IPS-NIHi7 (cell line): ENCODE measurements around the gene TBL1X.
"Not testable (repeated sequence)": the region's sequence is repeated elsewhere in the genome, so short reads cannot be mapped to it uniquely, and the experiment has no call there.

Experiments
- DNase-seq: peaks from one replicate; pipeline ENCODE4 v3.0.0; 2012; ENCODE audit warnings: mixed read lengths; ENCODE audit errors: extremely low spot score

Gene TBL1X

DNA sequence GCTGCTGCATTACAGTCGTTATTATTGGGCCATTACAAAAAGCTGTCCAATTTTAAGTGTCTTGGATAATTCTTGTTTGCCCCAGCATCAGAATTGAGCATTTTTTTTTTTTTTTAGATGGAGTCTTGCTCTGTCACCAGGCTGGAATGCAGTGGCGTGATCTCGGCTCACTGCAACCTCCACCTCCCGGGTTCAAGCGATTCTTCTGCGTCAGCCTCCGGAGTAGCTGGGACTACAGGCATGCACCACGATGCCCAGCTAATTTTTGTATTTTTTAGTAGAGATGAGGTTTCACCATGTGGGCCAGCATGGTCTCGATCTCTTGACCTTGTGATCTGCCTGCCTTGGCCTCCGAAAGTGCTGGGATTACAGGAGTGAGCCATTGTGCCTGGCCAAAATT, 71.3 kb downstream of the TBL1X start:
- not testable (repeated sequence) for DNase-seq

DNA sequence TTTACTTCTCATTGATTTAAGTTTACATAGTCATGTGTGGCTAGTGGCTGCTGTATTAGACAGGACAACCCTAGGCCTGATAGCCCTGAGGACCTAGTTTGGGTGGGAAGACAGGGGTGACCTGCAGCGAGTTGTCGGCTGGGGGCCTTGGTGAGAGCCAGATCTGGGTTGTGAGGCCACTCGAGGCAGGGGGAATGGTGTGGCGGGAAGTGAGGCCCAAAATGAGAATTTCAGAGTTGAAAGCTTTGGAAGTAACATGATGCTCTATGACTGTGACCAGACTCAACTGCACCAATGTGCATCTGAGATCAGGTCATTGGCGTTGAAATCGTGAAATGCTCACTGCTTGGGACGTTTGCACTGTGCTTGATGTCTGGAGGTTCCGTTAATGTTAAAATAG, 72.9 kb downstream of the TBL1X start:
- DNase-seq = no peak

DNA sequence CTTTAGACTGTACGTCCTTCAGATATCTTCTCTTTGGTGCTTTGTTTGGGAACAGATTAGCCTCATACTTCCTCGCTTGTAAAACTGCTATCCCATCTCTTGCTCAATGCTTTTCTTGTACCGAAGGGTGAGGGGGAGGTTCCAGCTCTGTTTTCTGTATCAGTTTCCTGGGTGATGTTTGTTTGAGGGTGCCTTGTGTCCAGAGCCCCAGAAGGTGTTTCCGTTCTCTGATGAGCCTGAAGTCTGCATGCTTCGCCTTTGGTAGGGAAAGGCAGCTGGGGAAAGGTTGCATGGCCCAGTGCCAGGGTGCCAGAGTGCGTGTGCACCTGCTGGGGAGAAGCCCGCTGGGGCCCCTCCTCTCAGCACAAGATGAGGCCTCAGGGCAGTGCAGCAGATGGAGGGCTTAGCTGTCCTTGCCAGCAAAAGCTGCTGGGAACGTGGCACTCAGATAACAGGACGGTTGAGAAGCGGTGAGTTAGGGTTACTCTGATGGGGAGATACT, 73.7 kb downstream of the TBL1X start:
- no peak for DNase-seq

DNA sequence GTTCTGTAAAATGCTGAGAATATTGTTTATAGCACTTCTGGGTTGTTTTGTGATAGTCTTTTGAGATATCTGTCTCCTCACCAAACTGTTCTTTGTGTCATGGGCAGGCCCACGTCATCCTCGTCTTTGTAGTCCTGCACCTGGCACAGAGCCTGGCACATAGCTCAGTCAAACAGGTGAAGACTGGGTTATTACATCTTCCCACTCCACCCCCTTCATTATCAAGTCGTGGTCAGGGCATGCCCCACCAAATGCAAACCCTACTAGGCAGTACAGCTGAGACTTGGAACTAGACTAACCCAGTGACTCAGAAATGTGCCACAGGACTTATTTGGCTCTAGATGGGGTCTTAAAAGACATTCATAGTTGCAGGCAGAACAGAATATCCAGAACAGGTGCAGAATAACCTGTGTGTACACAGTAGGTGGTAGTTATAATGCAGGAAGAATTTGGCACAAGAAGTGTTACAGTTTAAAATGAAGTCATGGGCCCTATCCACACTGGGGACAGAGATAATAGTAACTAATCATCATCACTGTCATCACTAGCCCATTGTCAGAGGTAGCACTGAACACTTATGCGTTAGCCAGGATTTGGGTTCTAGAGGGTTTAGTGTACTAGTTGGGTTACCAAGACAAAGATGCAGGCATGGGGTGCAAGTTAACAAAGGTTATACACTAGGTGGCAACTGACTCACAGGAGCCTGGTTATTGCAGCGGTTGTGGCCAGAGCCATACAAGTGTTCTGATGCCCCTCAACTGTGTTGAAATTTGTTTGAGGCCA, 74.9 kb downstream of the TBL1X start:
- DNase-seq = no peak

DNA sequence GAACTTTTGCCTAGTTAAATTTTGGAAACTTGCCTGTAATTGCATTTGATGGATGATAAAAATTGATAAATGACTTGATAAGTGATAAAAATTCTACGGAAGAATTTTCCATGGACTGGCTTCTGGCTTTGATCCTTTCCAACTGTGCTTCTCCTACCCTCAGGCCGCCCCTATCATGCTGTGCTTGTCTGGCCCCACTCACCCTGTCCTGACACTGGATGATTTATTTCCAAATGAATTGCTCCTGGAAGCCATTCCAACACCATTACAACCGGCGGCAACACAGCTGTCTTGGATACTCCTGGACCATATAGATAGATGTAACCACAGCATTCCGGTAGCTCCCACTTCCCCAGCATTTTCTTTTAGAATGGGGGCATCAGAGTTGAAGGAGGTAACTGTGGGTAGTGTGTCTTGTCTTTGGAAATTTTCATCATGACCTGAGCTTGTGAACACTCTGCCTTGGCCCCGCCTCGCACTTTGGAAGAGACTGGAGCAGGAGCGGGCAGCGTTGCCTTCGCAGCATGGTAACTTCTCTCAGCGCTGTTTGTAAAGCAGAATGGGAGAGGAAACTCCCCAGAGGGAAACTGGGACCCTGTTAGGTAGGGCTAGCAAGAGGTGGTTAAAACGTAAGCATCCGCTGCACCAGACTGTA, 77.4 kb downstream of the TBL1X start:
- DNase-seq = no peak

DNA sequence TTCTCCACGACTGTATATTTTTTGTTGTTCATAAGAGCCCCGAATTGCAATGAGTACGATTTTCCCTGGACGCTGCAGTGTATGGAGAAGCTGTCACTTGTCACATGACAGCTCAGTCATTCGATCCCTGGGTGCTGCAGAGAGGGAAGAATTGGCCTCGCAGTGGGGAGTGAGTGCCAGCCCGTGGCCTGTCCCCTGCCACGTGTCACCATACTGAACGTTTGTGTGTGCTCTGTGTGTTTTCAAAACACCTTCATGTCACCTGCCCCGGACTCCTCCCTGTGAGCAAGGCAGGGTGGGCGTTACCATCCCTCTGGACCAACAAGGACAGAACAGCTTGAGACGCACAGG, 77.9 kb downstream of the TBL1X start:
- DNase-seq = no peak

DNA sequence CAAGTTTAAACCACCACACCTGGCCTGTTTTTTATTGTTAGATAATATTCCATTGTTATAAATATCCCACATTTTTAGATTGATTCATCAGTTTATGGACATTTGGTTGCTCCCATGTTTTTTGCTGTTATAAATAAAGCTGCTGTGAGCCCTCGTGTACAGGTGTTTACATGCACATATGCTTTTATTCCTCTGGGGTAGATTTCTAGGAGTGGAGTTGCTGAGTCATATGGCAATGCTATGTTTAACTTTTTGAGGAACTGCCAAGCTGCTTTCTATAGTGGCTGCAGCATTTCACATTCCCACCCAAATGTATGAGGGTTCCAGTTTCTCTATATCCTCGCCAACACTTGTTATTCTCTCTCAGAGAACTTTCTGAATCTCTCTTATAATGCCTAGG, 90.5 kb downstream of the TBL1X start:
- DNase-seq = no peak

DNA sequence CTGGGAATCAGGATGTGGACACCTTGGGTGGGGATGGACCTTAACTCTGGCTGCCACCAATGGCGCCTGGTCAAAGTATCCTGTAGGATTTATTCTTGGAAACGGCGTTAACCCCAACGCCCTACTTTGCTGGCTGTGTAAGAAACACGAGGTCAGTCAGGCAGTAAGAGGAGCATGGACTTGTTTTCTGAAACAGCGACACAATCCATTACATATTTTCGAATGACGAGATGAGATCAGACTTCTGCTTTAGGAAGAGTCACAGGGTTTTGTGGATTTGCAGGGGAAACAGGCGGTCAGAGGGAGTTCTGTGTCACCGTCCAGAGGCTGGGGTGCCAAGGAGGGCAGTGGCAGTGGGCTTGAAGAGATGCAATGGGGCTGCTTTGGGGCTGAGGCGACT, 92.2 kb downstream of the TBL1X start:
- DNase-seq = no peak

DNA sequence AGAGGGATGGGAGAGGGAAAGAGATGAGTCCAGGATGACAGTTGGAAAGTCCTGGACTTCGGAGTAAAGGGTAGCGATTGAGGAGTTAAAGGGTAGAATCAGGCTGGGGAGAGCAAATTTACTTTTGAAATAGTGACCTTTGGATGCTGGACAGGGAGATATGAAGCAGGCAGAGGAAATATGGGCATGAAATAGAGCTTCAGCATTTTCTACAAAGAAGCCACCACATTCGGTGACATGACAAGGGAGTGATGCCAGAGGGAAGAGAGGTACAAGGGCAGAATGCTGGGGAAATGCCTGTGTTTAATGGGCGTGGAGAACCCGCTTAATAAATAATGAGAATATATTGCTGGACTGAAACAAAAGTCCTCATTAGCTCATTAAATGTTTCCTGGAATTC, 92.7 kb downstream of the TBL1X start:
- no peak for DNase-seq

DNA sequence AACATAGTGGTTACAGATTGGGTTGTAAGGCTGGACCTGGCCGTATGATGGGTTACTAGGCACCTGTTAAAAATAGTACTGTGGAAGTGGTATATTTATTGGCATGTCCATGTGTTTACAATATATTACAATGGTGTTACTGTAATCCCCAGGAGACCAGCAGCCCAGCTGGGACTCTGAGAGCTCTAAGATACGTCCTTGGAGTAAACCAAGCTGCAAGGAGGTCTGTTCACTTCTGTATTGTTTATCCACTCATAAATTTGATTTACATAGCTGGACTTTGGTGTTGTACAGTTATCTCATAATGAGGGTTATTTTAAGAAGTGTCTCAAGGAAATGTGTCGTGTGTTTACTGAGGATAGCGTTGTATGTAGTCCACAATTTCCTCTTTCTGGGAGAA, 93.8 kb downstream of the TBL1X start:
- DNase-seq = no peak

DNA sequence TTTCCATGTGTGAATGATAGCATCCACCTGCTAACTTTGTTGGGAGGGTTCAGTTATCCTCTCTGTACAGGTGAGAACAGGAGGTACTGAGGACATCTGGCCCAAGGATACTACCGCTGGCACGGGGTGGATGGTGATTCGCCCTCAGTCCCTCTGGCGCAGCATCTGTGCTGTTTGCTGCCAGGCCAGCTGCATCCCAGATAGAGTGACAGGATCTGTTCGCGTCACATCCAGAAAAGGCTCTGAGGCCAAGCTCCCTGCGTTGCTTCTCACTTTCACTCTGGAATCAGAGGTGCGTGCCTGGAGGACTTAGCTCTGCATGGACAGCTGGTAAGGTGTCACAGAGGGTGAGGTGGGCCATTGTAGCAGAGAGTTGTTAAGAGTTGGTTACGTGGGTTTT, 95.4 kb downstream of the TBL1X start:
- DNase-seq = no peak

DNA sequence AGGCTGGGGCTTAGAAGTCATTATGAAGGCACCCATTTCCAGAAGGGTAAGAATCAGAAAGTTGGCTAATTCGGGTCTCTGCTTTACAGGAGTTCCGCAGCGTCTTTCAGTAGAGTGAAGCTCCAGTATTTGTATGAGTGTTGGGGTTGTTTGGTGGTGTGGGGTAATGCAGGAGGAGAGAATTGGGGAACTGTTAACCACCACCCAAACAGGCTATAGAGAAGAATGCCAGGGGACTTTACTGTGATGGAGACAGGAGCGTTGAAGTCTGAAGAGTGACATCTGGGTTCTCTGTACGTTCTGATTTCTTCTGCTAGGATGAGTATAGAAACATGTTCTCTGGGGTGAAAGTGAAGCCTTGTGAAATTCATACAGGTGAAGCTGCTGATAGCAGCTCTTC, 96.3 kb downstream of the TBL1X start:
- no peak for DNase-seq

DNA sequence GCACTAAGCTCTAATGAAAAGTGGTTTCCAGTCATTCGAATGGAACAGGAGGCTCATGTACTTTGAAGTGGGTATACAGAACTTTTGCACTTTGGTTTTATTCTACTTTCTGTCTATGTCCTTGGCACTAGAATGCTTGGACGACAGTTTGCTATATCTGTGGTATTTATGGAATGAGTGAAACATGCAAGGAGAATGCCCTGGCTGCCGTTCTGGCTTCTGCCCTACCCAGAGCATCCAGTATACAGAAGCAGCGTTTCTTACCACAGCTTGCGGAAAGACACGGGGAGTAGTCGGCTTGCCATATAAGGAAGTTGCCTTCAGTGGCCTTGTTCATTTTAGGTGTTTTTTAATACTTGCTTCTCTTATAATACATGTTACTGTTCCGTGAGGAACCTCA, 98.0 kb downstream of the TBL1X start:
- no peak for DNase-seq

DNA sequence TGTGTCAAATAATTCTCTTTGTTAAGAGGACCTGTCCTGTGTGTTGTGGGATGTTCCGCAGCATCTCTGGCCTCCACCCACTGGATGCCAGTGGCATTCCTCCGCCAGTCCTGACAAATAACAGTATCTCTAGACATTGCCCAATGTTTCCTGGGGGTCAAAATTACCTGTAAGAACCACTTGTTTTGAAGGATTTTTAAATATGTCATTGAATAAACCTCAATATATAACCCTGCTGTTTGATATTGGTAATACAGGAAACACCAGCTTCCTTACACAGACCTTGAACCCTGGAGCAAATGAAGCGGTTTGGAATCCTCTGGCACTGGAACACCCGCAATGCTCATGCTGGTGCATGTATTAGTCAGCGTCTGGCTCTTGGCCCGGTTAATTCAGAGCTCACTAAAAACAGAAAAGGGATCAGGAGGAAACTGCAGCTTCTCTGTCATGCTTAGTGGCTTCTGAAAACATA, 101.3 kb downstream of the TBL1X start:
- no peak for DNase-seq

DNA sequence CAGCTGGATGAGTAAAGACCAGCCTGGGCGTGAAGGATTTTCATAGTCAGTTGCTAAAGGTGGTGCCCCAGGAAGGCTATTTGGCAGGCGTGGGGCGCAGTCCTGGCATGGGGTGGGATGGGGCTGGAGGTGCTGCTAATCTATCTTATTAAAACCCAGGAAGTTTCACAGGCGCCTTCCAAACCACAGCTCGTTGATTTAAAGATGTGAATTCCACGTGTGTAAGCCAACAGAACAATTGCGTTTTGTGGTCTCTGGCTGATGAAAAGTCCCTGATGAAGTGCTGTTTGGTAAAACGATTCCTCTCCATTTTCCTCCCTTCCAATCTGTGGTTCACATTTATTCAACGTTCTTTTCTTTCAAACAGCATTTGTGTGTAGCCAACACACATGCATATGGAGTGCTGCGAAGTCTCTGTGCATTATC, 105.0 kb downstream of the TBL1X start:
- DNase-seq = no peak

DNA sequence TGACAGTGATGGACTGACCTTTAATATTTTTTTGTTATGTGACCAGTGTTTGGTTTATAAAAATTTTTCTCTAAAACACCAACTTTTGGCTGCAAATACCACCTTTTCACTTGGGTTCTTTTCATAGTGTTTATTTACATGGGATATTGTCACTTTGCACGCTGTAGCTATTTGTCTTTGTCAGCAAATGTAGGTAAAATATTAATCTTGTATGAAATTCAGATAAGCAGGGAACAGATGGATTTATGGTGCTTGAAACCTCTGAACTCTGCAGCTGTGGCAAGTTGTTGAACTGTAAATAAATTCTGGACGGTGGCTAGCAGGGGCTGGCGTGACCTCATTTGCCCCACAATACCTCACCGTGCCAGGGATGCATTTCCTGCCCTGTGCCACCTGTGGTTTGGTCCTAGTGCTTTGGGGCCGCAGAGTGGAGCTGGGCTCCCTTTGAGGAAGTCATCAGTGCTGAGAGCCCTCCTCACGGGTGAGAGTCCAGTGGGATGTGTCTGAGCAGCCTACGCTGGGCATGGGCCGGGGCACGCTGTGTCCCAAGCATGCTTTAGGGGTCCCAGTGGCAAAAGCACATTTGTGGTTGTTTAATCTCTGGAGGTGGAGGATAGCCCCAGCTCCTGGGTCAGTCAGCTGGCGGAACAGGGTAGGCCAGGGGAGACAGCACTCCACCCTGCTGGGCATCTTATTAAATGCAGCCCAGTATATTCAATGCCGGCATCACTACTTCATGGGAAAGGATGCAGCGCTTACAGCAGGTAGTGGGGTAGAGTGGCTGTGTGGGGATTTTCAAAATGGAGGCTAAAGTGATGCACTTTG, 108.6 kb downstream of the TBL1X start:
- no peak for DNase-seq

DNA sequence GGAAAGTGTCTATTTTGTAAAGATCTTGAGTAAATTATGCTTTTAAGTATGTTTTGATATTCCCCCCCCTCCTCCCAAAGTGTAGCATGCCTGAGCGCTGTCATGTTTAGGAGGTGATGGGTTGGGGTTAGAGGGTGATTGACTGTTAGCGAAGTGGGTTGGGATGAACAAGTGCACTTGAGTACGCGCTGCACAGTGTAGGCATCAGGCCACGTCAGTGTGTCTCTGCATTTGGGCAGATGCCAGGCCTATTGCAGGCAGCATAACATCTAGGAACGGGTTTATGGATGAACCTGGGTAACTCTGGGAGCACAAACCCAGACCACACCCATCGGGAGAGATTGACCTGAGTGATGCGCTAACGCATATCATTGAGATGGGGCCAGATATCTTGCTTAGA, 111.2 kb downstream of the TBL1X start:
- no peak for DNase-seq

DNA sequence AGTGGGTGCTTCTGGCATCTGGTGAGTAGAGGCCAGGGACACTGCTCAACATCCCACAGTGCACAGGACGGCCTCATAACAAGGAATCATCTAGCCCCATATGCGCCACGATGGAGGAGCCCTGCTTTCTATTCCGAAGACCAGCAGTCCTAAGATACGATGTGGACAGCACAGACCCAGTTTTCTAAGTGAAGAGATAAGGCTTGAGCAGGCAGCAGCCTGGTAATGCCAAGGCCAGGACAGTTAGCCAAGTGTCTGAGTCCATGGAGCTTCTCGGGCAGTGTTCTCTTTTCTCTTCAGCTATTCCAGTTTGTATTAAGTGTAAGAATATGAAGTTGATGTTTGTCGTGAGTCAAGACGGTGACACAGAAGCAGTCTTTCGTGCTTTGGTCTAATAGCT, 112.7 kb downstream of the TBL1X start:
- no peak for DNase-seq

DNA sequence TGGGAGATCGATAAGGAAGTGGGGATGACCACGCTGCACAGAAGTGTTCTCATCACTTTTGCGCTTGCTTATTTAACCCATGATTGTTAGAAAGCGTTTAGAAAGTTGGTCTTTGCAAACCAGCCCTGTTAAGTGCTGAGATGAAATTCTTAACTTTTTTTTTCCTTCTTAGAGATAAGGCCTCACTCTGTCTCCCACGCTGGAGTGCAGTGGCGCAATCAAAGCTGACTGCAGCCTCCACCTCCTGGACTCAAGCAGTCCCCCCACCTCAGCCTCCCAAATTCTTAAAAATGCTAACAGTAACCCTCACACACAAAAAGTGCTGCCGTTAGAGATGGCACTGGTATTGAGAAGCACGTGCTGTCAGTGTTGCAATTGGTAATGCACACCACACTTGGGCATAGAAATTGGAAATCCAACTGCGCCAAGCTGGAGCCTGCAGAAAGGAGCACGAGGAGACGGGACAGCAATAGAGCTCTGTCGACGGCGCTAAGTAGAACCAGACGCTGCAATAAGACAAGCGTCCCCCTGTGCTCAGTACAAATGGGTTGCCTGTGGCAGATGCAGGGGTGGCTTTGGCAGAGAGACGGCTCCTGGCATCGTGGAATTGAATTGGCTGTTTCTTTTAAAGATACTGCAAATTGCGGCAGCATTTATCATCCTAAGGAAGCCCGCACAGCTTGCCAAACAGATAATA, 113.4 kb downstream of the TBL1X start:
- DNase-seq = no peak

DNA sequence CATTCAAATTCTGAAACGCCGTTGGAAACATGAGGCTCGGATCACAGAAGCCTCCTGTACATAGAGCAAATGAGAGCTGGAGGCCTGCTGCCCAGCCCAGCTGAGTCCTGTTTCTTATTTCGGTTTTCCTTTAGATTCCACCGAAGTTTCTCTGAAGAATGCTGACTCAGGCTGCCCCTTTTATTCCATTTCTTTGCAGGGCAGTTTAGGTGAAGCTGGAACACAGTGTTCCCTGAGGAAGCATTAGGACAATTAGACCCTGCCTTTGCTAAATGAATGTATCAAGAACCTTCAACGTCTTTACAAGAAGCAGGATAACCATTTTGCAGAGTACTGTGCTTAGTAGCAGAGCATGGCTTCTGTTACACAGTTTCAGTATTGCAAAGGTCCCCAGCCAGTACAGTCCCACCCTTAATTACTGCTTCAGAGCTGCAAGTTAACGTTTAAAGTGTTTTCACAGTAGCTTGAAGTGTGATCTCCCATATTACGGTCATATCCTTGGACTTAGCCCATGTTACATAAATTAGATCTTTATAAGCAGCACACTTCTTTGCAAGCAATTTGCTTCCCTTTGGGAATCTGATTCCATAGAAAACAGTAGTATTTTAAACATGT, 117.0 kb downstream of the TBL1X start:
- no peak for DNase-seq

DNA sequence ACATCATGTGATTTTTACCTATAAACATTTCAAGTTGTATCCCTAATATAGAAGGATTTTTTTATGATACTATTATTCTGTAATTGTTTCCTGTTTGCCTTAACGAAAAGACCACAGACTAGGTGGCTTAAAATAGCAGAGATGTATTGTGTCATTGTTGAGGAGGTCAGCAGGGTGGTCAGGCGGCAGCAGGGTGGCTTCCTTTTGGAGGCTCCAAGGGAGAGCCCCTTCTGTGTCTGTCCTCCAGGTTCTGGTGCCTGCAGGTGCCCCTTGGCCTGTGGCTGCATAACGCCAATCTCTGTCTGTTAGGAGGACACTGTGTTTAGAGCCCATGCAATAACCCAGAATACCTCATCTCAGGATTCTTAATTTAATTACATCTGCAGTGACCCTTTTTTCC, 118.1 kb downstream of the TBL1X start:
- no peak for DNase-seq
